Measurements from ENCODE around the gene GPS2.

DNA sequence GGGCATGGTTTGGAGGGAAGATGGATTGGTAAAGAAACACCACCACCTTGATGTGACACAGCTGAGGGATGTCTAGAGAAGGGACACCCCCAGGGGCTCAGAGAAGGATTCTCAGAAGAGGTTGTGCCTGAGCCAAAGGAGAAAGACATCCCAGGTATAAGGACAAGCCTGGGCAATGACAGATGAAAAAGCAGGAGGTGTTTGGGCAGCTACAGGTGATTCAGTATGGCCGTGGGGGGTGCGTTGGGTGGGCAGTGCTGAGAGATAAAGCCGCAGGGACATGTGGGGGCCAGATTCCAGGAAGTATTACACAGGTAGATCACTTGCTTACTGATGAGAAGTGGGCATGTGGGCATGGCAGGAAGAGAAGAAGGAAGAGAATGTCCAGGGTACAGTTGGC is 46.7 kb upstream of the GPS2 start:
- TF ChIP-seq BHLHE40 (IDR thresholded peaks at IDR 0.05; ENCODE audit: borderline replicate concordance) (no peak), CTBP1 (IDR thresholded peaks at IDR 0.05; ENCODE audit: borderline replicate concordance) (no peak), TARDBP (IDR thresholded peaks at IDR 0.05) (no peak), ZNF384 (IDR thresholded peaks at IDR 0.05) (no peak), ARNT (IDR thresholded peaks at IDR 0.05) (no peak), HDGF (IDR thresholded peaks at IDR 0.05; ENCODE audit: borderline replicate concordance) (no peak), SUZ12 (IDR thresholded peaks at IDR 0.05) (no peak)
